Stomach (tissue), 9 donors: ENCODE measurements around the gene EVI5L. TPM values are rescaled to one million over a fixed set of nuclear protein-coding genes. Genes with fewer than 3 reads are reported as not detected.

Source experiments
- DNase-seq, 2 donors: peaks; one replicate each; pipeline versions ENCODE4 v3.0.0 to v3.0.0-alpha.2; 2013 to 2019
- H3K27ac ChIP-seq, 5 donors: fragments of 200-600 bp in 4 of 5; sonication (generic) in 4 of 5; one replicate each; pipeline ENCODE4 v1.5.1; 2013 to 2019; ENCODE audit warnings: mild to moderate bottlenecking in 1 of 5, moderate library complexity in 1 of 5
- H3K27me3 ChIP-seq, 3 donors: fragments of 200-600 bp; sonication (generic); one replicate each; pipeline ENCODE4 v1.5.1; 2017 to 2019; ENCODE audit warnings: mixed run types in 1 of 3
- H3K36me3 ChIP-seq, 4 donors: fragments of 200-600 bp; sonication (generic); 1 replicate in 3 of 4; 2 replicates in 1 of 4; pipeline ENCODE4 v1.5.1; 2016 to 2019
- H3K4me1 ChIP-seq, 4 donors: fragments of 200-600 bp; sonication (generic); one replicate each; pipeline ENCODE4 v1.5.1; 2016 to 2019
- H3K4me3 ChIP-seq, 4 donors: fragments of 200-600 bp; sonication (generic) in 3 of 4; one replicate each; pipeline ENCODE4 v1.5.1; 2016 to 2019; ENCODE audit warnings: mild to moderate bottlenecking in 1 of 4
- H3K9me3 ChIP-seq, 4 donors: fragments of 200-600 bp; sonication (generic); one replicate each; pipeline ENCODE4 v1.5.1; 2016 to 2019
- EP300 ChIP-seq: sonication (generic); formaldehyde crosslinking; IDR thresholded peaks from one replicate; pipeline ENCODE4 v1.6.1; 2017; ENCODE audit warnings: antibody characterized with exemption
- POLR2A ChIP-seq, 4 donors: fragments of 450-650 bp; IDR thresholded peaks; one replicate each; pipeline ENCODE4 v1.6.1; 2016; ENCODE audit warnings: antibody characterized with exemption in 4 of 4, control low read depth in 2 of 4, mild to moderate bottlenecking in 1 of 4, moderate library complexity in 1 of 4
- POLR2AphosphoS5 ChIP-seq, 3 donors: sonication (generic); formaldehyde crosslinking; IDR thresholded peaks; one replicate each; pipeline ENCODE4 v1.6.1; 2016; ENCODE audit warnings: antibody characterized with exemption in 3 of 3
- WGBS, 5 donors: extraction: QIAGEN DNeasy Blood & Tissue Kit in 3 of 5; methylation state at CpG; one replicate each; pipeline versions ENCODE4 v1.1.5 to v1.1.7; 2013 to 2018; 5-methylcytosine and 5-hydroxymethylcytosine counted together
- intact Hi-C: fragments of 100-400 bp; cut with DNase I; formaldehyde crosslinking; loops from one replicate; pipeline ENCODE4 v1.15.1; 2023; ENCODE audit warnings: low total_unique reads
- polyA plus RNA-seq, 3 donors: library from polyadenylated mRNA; stranded (reverse); fragments of 200-250 nt; gene quantifications; one replicate each; pipeline ENCODE4 v1.2.3, GENCODE V29; 2013
- total RNA-seq, 5 donors: library from RNA; depleted of rRNA; stranded (reverse); fragments of >200 nt; gene quantifications; one replicate each; pipeline versions ENCODE4 v1.1.0 to v1.2.3, GENCODE V29; 2014 to 2016
- TF ChIP-seq, protein P1 (sequence below), 7 experiments: fragments of 450-650 bp in 4 of 7; fragments of 200-600 bp in 3 of 7; sonication (generic) in 3 of 7; IDR thresholded peaks; one replicate each; pipeline ENCODE4 v1.5.1; 2016 to 2019; ENCODE audit warnings: antibody characterized with exemption in 7 of 7, control low read depth in 2 of 7, mild to moderate bottlenecking in 1 of 7
- donor health status: healthy with polysubstance abuse.
- donor health status: Bipolar disorder and iron deficiency.
- donor health status: healthy.

EVI5L gene
- total and polyA plus RNA-seq, 8 donors: 4.9 to 31.6 (median 8.4) TPM

DNA sequence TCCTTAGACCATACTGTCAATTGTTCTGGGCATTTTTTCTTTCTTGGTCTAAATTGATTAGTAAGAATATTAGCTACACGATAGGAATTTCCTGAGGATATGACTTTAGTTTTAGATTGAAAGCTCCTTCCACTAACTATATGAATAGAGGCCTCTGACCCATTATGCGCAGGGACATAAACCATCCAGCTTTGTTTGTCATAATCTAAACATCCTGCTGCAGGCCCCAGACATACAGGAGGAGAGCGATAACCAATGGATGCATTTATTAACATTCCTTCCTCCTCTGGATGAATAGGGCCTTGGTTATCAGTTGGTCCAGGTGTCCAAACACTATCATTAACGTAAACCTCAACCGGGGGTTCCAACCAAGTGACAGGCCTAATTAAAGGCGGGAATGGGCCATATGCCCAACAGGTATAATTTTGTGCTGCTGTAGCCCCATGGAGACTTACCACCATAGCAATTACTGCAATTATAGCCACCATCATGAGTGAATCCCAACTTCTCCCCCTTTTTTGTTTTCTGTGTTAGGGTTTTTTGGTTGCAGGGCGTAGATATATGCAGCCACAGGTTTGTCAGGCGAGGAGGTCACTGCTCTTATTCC lies 34.4 kb upstream of the EVI5L start:
- Histone ChIP-seq H3K4me3 (no peak overlapping the region), H3K36me3 (no peaks in the 10 kb centered on the region), H3K4me1 (peaks cover 0 to 17% (median 14%) of the 10 kb centered on the region in 4 donors), H3K27ac (no peak overlapping the region), H3K27me3 (peaks cover 0 to 48% (median 21%) of the 10 kb centered on the region in 3 donors), H3K9me3 (peaks cover 0 to 3% (median 1%) of the 10 kb centered on the region in 4 donors)
- intact Hi-C loops: no loop called here
- no peak for TF ChIP-seq POLR2AphosphoS5 (IDR thresholded peaks at IDR 0.05)
- TF ChIP-seq, protein P1, sequence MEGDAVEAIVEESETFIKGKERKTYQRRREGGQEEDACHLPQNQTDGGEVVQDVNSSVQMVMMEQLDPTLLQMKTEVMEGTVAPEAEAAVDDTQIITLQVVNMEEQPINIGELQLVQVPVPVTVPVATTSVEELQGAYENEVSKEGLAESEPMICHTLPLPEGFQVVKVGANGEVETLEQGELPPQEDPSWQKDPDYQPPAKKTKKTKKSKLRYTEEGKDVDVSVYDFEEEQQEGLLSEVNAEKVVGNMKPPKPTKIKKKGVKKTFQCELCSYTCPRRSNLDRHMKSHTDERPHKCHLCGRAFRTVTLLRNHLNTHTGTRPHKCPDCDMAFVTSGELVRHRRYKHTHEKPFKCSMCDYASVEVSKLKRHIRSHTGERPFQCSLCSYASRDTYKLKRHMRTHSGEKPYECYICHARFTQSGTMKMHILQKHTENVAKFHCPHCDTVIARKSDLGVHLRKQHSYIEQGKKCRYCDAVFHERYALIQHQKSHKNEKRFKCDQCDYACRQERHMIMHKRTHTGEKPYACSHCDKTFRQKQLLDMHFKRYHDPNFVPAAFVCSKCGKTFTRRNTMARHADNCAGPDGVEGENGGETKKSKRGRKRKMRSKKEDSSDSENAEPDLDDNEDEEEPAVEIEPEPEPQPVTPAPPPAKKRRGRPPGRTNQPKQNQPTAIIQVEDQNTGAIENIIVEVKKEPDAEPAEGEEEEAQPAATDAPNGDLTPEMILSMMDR (IDR thresholded peaks at IDR 0.05): no peak
- TF ChIP-seq EP300: no peak
- no peak for TF ChIP-seq POLR2A (IDR thresholded peaks at IDR 0.05)
- DNase-seq: no peak
- WGBS, 5 donors: 49 to 64% (median 59%) methylated on average over 8 of the region's 8 CpGs

DNA sequence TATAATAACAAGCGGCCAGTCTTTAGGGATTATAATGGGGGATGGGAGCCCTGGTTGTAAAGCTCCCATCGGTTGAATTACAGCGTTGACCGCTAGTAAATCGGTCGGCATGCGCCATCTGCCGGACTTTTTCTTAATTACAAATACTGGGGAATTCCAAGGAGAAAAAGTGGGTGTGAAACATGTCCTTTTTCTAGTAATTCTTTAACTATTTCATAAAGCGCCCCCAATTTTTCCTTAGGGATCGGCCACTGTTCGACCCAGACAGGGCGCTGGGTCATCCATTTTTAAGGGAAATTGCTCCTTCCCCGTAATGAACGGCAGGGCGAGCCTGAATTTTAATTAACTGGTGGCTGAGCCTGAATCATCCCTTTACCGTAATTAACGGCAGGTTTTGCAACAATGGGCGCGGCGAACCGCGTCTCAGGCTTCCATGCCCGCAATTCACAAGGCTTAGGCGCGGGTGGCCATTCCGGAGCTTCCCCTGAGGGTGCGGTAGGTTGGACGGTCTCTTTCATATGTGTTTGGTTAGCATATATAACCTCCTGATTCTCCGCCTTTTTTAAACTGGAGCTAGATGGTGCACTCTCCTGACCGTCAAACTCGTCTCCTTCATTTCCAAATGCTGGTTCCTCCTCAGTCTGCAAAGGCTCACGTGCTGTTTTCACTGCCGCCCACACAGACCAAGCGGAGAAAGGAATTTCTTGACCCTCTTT lies 30.2 kb upstream of the EVI5L start:
- TF ChIP-seq, protein P1 (IDR thresholded peaks at IDR 0.05): peak in 5 of 7 experiments; percentile 22 to 78 (median 33)
- TF ChIP-seq POLR2A (IDR thresholded peaks at IDR 0.05): no peak
- H3K4me1 ChIP-seq: peaks cover 0 to 17% (median 17%) of the 10 kb centered on the region in 4 donors
- peaks cover 0 to 71% (median 21%) of the 10 kb centered on the region in 3 donors for H3K27me3 ChIP-seq
- H3K36me3 ChIP-seq: no peaks in the 10 kb centered on the region
- peak overlapping the region in 1 of 5 donors; percentile 32 for H3K27ac ChIP-seq
- H3K9me3 ChIP-seq: peaks cover 0 to 15% (median 10%) of the 10 kb centered on the region in 4 donors
- DNase-seq: peak; percentile 73 to 86
- intact Hi-C loops: loop anchor here (5.0 kb wide), 2 partner anchors 147 to 232 kb away; no protein-coding TSS in a partner anchor
- 2 to 6% (median 3%) methylated on average over 26 to 34 of the region's 34 CpGs for WGBS, 5 donors
- peak overlapping the region in 1 of 4 donors; percentile 32 for H3K4me3 ChIP-seq

DNA sequence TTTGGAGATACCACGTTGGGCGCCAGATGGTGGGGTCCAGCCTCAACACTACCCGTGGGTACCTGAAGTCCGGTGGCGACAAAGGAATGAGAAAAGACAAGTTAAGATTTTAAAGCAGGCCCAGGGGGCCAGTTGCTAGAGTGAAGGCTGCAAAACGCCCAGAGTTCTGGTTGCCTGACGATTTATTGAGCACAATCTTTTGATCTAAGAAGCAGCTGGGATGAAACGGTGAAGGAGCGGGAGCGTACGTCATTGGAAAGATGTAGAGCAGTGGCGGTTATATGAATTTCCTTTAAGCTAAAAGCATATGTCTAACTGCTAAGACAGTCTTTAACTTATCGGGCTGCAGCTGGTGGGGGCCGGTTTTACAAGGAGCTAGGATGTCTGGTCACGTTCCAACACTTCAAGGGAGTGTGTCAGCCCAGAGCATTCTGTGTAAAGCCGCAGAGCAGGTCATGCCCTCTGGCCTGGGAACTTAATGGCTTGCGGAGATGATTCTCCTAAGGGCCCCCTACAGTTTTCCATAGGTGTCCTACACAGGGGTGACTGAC lies 28.9 kb upstream of the EVI5L start:
- Histone ChIP-seq H3K9me3 (peaks cover 0 to 15% (median 10%) of the 10 kb centered on the region in 4 donors), H3K36me3 (no peaks in the 10 kb centered on the region), H3K4me3 (no peak overlapping the region), H3K4me1 (peaks cover 0 to 17% (median 17%) of the 10 kb centered on the region in 4 donors), H3K27me3 (peaks cover 0 to 74% (median 21%) of the 10 kb centered on the region in 3 donors), H3K27ac (no peak overlapping the region)
- intact Hi-C loops: loop anchor here (5.0 kb wide), 2 partner anchors 149 to 234 kb away; no protein-coding TSS in a partner anchor
- no peak for DNase-seq
- 87 to 92% (median 87%) methylated on average over 17 of the region's 17 CpGs for WGBS, 5 donors
- TF ChIP-seq, protein P1 (IDR thresholded peaks at IDR 0.05): no peak

DNA sequence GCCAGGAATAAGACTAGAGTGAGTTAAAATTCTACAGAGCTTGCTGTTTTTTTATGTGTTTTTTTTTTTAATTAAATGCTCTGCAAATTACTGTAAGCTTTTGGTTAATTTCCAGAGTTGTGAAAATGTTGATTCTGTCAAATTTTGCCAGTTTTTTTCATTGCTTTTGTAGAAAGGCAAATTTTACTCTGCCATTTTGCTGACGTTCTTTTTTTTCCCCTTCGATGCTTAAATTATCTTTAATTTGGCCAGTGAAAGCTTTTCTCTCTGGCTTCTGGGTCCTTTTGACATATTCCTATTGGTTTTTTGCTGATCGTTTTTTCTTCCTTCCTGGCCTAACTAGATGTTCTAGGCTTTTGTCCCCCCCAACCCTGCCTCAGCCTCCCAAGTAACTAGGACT lies 23.8 kb upstream of the EVI5L start:
- 69 to 85% (median 80%) methylated on average over 3 of the region's 3 CpGs for WGBS, 5 donors
- Histone ChIP-seq H3K4me3 (no peak overlapping the region), H3K27ac (no peak overlapping the region), H3K36me3 (no peaks in the 10 kb centered on the region), H3K27me3 (peaks cover 0 to 45% (median 0%) of the 10 kb centered on the region in 3 donors), H3K9me3 (peaks cover 0 to 17% (median 11%) of the 10 kb centered on the region in 4 donors), H3K4me1 (peaks cover 0 to 11% (median 0%) of the 10 kb centered on the region in 4 donors)
- TF ChIP-seq POLR2AphosphoS5 (IDR thresholded peaks at IDR 0.05) (no peak), EP300 (no peak), POLR2A (IDR thresholded peaks at IDR 0.05) (no peak)
- TF ChIP-seq, protein P1 (IDR thresholded peaks at IDR 0.05): no peak
- intact Hi-C loops: no loop called here
- DNase-seq: no peak
